Measurements from ENCODE around the gene ANXA11.

DNA sequence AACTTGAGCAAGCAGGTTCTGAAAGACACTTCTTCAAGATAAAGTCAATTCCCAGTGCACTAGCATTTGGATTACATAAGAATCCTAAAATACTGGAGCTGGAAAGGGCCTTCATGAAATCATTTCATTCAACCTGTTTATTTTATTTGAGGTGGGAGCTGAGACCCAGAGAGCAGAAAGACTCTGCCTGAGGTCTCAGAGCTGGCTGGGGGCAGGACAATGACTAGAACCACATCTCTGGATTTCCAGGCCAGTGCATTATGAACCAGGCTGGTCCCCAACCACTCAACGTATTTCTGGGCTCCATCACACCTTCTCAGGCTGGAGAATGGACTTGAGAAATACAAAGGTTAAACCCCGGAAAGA lies 8.4 kb downstream of the ANXA11 start:
- TF ChIP-seq, protein P1, sequence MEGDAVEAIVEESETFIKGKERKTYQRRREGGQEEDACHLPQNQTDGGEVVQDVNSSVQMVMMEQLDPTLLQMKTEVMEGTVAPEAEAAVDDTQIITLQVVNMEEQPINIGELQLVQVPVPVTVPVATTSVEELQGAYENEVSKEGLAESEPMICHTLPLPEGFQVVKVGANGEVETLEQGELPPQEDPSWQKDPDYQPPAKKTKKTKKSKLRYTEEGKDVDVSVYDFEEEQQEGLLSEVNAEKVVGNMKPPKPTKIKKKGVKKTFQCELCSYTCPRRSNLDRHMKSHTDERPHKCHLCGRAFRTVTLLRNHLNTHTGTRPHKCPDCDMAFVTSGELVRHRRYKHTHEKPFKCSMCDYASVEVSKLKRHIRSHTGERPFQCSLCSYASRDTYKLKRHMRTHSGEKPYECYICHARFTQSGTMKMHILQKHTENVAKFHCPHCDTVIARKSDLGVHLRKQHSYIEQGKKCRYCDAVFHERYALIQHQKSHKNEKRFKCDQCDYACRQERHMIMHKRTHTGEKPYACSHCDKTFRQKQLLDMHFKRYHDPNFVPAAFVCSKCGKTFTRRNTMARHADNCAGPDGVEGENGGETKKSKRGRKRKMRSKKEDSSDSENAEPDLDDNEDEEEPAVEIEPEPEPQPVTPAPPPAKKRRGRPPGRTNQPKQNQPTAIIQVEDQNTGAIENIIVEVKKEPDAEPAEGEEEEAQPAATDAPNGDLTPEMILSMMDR (IDR thresholded peaks at IDR 0.05): no peak
- TF ChIP-seq POLR2A (IDR thresholded peaks at IDR 0.05): no peak

Data from thyroid gland (tissue), 4 donors.